K562 (cell line): ENCODE measurements around the gene MEIS1. TPM values are rescaled to one million over a fixed set of nuclear protein-coding genes. Genes with fewer than 3 reads are reported as not detected.

ENCODE experiments used
- ATAC-seq: fragments of 200-7000 bp; cut with Tn5 transposase; 3 replicates; pipeline ENCODE4 v1.9.1; 2020; ENCODE audit warnings: moderate library complexity
- BruUV-seq: library from RNA; stranded (reverse); fragments of 400-500 nt; replicated peaks from 2 replicates; lab custom pipeline; 2021; lab: Mats Ljungman, UMichigan
- CTCF ChIA-PET: fragments of 300-600 bp; formaldehyde crosslinking; extraction: SDS; loops from one replicate; lab custom pipeline; 2021; ENCODE audit warnings: low intra/inter-chr PET ratio; lab: Yijun Ruan, JAX
- POLR2A ChIA-PET: fragments of 300-600, 350-650 bp; sonication (Branson Sonifier 250); formaldehyde crosslinking; extraction: SDS; loops from one replicate; lab custom pipeline; 2021; ENCODE audit warnings: antibody characterized with exemption, inconsistent platforms; lab: Yijun Ruan, JAX
- DNase-seq, 4 experiments: peaks; one replicate each; pipeline versions ENCODE4 v3.0.0 to v3.0.0-alpha.2; 2011 to 2018; ENCODE audit warnings: low spot score in 3 of 4, mixed read lengths in 3 of 4; ENCODE audit errors: extremely low read depth in 1 of 4
- FAIRE-seq: peaks from 2 replicates; lab custom pipeline; 2011; peaks lifted over from hg19 to GRCh38; lab: Jason Lieb, UNC
- H2AFZ ChIP-seq: 2 replicates; pipeline ENCODE4 v1.6.0; 2011; ENCODE audit warnings: low read depth, low read length, control low read depth, inconsistent platforms
- H3K27ac ChIP-seq: fragments of 200-600 bp; 3 replicates; pipeline ENCODE4 v1.8.0; 2011; ENCODE audit warnings: low read depth, mild to moderate bottlenecking, control low read depth, inconsistent platforms, low read length, moderate library complexity, mixed read lengths; ENCODE audit errors: extremely low read depth
- H3K27me3 ChIP-seq, 2 experiments: fragments of 300-600 bp in 1 of 2; 2 replicates in 1 of 2; 3 replicates in 1 of 2; pipeline versions ENCODE4 v1.6.0 to v1.8.0; 2011; ENCODE audit warnings: inconsistent platforms in 2 of 2, low read length in 2 of 2, mild to moderate bottlenecking in 1 of 2, mixed read lengths in 1 of 2, moderate library complexity in 1 of 2; ENCODE audit not compliant: control insufficient read depth in 2 of 2, insufficient read depth in 2 of 2
- H3K36me3 ChIP-seq: fragments of 300-600 bp; 3 replicates; pipeline ENCODE4 v1.8.0; 2011; ENCODE audit warnings: mild to moderate bottlenecking, low read length, inconsistent platforms; ENCODE audit not compliant: control insufficient read depth, insufficient read depth
- H3K4me1 ChIP-seq, 2 experiments: fragments of 200-600 bp in 1 of 2; replicated peaks in 1 of 2; 2 replicates in 1 of 2; 3 replicates in 1 of 2; pipeline versions ENCODE4 v1.5.1 to v1.8.0; 2011; ENCODE audit warnings: inconsistent platforms in 2 of 2, low read length in 2 of 2, mild to moderate bottlenecking in 1 of 2, mixed read lengths in 1 of 2, moderate library complexity in 1 of 2; ENCODE audit not compliant: control insufficient read depth in 2 of 2, insufficient read depth in 2 of 2
- H3K4me2 ChIP-seq: 2 replicates; pipeline ENCODE4 v1.6.1; 2011; ENCODE audit warnings: low read length, control low read depth, inconsistent platforms, mixed read lengths; ENCODE audit not compliant: insufficient read depth
- H3K4me3 ChIP-seq: fragments of 200-600 bp; sonication (generic), shearing (Covaris generic); 2 replicates; pipeline ENCODE4 v1.5.1; 2016; ENCODE audit warnings: control low read depth, inconsistent platforms
- H3K79me2 ChIP-seq: fragments of 200-600 bp; 3 replicates; pipeline ENCODE4 v1.8.0; 2011; ENCODE audit warnings: low read length, inconsistent platforms; ENCODE audit not compliant: control insufficient read depth, insufficient read depth
- H3K9ac ChIP-seq, 2 experiments: 2 replicates each; pipeline versions ENCODE4 v1.6.0 to v1.6.1; 2011; ENCODE audit warnings: low read depth in 2 of 2, low read length in 2 of 2, control low read depth in 1 of 2, inconsistent platforms in 1 of 2, mild to moderate bottlenecking in 1 of 2, mixed read lengths in 1 of 2; ENCODE audit not compliant: insufficient read depth in 1 of 2
- H3K9me1 ChIP-seq: one replicate; pipeline ENCODE4 v1.6.0; 2011; ENCODE audit warnings: inconsistent platforms, mild to moderate bottlenecking, low read length, moderate library complexity; ENCODE audit not compliant: control insufficient read depth, insufficient read depth
- H3K9me3 ChIP-seq: replicated peaks from 2 replicates; pipeline ENCODE4 v1.5.1; 2011; ENCODE audit warnings: low read depth, low read length, inconsistent platforms; ENCODE audit not compliant: control insufficient read depth, insufficient read depth
- H4K20me1 ChIP-seq: replicated peaks from 2 replicates; pipeline ENCODE4 v1.6.1; 2011; ENCODE audit warnings: low read length, inconsistent platforms, mixed read lengths; ENCODE audit not compliant: control insufficient read depth, insufficient read depth
- DNMT1 ChIP-seq: fragments of 450-650 bp; IDR thresholded peaks from 2 replicates; pipeline ENCODE4 v1.6.1; 2016; ENCODE audit warnings: antibody characterized with exemption, mild to moderate bottlenecking
- PTBP1 ChIP-seq: fragments of 200-400 bp; formaldehyde crosslinking; IDR thresholded peaks from 2 replicates; pipeline ENCODE4 v1.6.1; 2017; ENCODE audit warnings: low read depth, low read length
- RBFOX2 ChIP-seq: fragments of 200-400 bp; formaldehyde crosslinking; IDR thresholded peaks from 2 replicates; pipeline ENCODE4 v1.6.1; 2017; ENCODE audit warnings: low read depth, mild to moderate bottlenecking, low read length, moderate library complexity
- ZFP36 ChIP-seq: fragments of 150-350 bp; IDR thresholded peaks from 2 replicates; pipeline ENCODE4 v1.6.1; 2018; ENCODE audit warnings: low read length, low read depth; ENCODE audit not compliant: partially characterized antibody
- ZNF263 ChIP-seq: sonication (generic); formaldehyde crosslinking; IDR thresholded peaks from 2 replicates; pipeline ENCODE4 v1.8.0; 2022; ENCODE audit warnings: mild to moderate bottlenecking, missing genetic modification reagents, borderline replicate concordance
- WGBS: fragments of 100-300 bp; shearing (Covaris generic); methylation state at CpG from one replicate; pipeline ENCODE4 v1.1.6; 2016; ENCODE audit warnings: low coverage, mixed read lengths; ENCODE audit not compliant: insufficient coverage; ENCODE audit errors: missing lambda C conversion rate; 5-methylcytosine and 5-hydroxymethylcytosine counted together
- in situ Hi-C: fragments of 300-500 bp; cut with MboI; formaldehyde crosslinking; loops from 4 replicates; pipeline ENCODE4 v1.15.0; 2018; ENCODE audit warnings: inconsistent platforms, mixed read lengths
- intact Hi-C: fragments of 100-400 bp; cut with micrococcal nuclease; formaldehyde crosslinking; loops from 2 replicates; pipeline ENCODE4 v1.14.2; 2022
- polyA plus RNA-seq, 8 experiments: library from polyadenylated mRNA; depleted of rRNA in 4 of 8; stranded (reverse) in 5 of 8; unstranded in 3 of 8; fragments of >200 nt; fragmentation: Nextera tagmentation in 2 of 8; fragmentation: Illumina TruSeq in 1 of 8; extraction: Ambion mirVana in 2 of 8; extraction: Trizol in 1 of 8; gene quantifications; 2 replicates each; pipeline versions ENCODE4 v1.2.1 to v1.2.3, GENCODE V29; 2011 to 2014; ENCODE audit warnings: inconsistent platforms in 1 of 8, missing spikeins in 1 of 8
- total RNA-seq, 7 experiments: library from RNA; depleted of rRNA in 6 of 7; stranded (reverse); fragments of >200 nt in 6 of 7; fragmentation: Illumina TruSeq in 2 of 7; extraction: Trizol in 2 of 7; gene quantifications; 2 replicates each; pipeline versions ENCODE4 v1.2.1 to v1.2.3, GENCODE V29; 2011 to 2021; ENCODE audit warnings: low replicate concordance in 1 of 7

Gene MEIS1
- total and polyA plus RNA-seq, 9 of the 15 experiments (the other 6 are each of a cell fraction or from before 2014, with no cell fraction given): 2.3 to 9.0 (median 5.9) TPM

- no peak for TF ChIP-seq ZFP36
- TF ChIP-seq PTBP1: no peak
- TF ChIP-seq, all 486 proteins: peak for 0
Observed at GRCh38 chr2:66445076-66445924, 10.4 kb downstream of the MEIS1 start (continued).

DNA sequence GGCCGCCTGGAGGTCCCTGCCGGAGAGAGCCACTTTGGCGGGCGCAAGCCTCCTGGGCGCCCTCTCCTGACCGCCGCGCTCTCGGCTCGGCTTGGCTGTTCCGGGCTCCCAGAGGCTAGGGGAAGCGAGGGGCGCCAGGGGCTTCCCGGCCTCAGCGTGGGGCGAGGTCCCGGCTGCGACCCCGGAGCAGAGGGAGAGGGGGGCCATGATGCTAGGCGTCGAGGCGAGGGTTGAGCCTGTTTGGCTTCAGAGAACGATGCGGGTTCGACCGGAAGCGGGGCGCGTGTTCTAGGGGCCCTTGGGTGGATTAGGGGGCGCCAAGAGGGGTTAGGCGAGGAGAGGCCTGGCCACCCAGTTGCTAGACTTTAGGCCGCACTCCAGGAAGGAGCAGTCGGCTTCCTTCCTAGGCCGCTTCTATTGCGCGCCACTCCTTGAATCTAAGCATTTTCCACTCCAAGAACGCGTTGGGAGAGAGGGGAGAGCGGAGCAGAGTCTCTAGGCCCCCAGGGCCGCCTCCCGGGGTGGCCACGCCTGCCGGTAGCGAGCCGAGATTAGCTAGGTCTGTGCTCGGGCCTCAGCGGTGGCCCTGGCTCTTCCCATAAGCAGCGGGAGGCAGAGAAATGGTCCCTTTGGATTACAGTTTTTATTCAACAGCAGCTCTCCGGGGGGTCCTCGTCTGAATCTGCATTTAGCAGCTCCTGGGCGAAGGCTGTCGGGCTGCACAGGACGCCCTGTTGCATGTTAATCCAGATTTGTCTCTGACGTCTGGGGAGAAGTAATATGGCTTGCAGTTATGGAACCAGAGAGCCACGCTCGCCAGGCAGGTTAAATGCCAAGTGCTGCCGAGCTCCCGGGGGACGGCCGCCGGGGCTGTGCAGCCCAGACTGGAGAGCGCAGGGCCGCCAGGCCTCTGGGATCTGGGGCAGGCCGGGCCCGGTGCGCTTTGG is 11.3 kb downstream of the MEIS1 start:
- no peak overlapping the region for H2AFZ ChIP-seq
- DNase-seq (no peak), FAIRE-seq (no peak), ATAC-seq (no peak)
- no peaks in the 10 kb centered on the region for H4K20me1 ChIP-seq
- no peak for TF ChIP-seq DNMT1
- peak; percentile 34; the same call in 1 of the 2 replicates for TF ChIP-seq RBFOX2
- TF ChIP-seq ZNF263: no peak
- no peaks in the 10 kb centered on the region for H3K9me3 ChIP-seq
- no peak overlapping the region for H3K9ac ChIP-seq
- H3K4me1 ChIP-seq: no peaks in the 10 kb centered on the region
- in situ Hi-C loops (no loop called here), intact Hi-C loops (no loop called here)
- no peaks in the 10 kb centered on the region for H3K27me3 ChIP-seq
- 89% methylated on average over 28 of the region's 66 CpGs for WGBS
- H3K9me1 ChIP-seq: no peaks in the 10 kb centered on the region
- no peak overlapping the region for H3K4me2 ChIP-seq
- ChIA-PET CTCF (no interaction called here), POLR2A (no interaction called here)
- H3K4me3 ChIP-seq: no peak overlapping the region
- no TSS peak for BruUV-seq
- H3K79me2 ChIP-seq: no peaks in the 10 kb centered on the region
- H3K36me3 ChIP-seq: peaks cover 7% of the 10 kb centered on the region; the same call in 2 of the 3 replicates
- no peak overlapping the region for H3K27ac ChIP-seq
